Activated naive CD4-positive, alpha-beta T cell treated with anti-CD3 and anti-CD28 coated beads, Interleukin-2, amount 50 U/mL, for 24 hours (primary cell): ENCODE data around the gene DHRSX.
"Not testable (repeated sequence)": the region's sequence is repeated elsewhere in the genome, so short reads cannot be mapped to it uniquely, and the experiment has no call there.

Source experiments
- H3K27ac Mint-ChIP-seq: one replicate; pipeline ENCODE4 v1.8.0; 2021; ENCODE audit warnings: mild to moderate bottlenecking, mixed read lengths
- H3K27me3 Mint-ChIP-seq: one replicate; pipeline ENCODE4 v1.8.0; 2021; ENCODE audit warnings: mixed read lengths
- H3K36me3 Mint-ChIP-seq: one replicate; pipeline ENCODE4 v1.8.0; 2021; ENCODE audit warnings: mixed read lengths
- H3K4me1 Mint-ChIP-seq: one replicate; pipeline ENCODE4 v1.8.0; 2021; ENCODE audit warnings: mixed read lengths
- H3K4me3 Mint-ChIP-seq: one replicate; pipeline ENCODE4 v1.8.0; 2021; ENCODE audit warnings: mild to moderate bottlenecking, mixed read lengths
- H3K9me3 Mint-ChIP-seq: one replicate; pipeline ENCODE4 v1.8.0; 2021; ENCODE audit warnings: mixed read lengths

Gene DHRSX

GRCh38 chrX:2371026-2371711 lies 129.6 kb downstream of the DHRSX start:
- H3K27me3 Mint-ChIP-seq = no peaks in the 10 kb centered on the region
- H3K4me3 Mint-ChIP-seq = no peak overlapping the region
- no peaks in the 10 kb centered on the region for H3K9me3 Mint-ChIP-seq
- H3K4me1 Mint-ChIP-seq = no peaks in the 10 kb centered on the region
- H3K36me3 Mint-ChIP-seq = peaks cover 13% of the 10 kb centered on the region
- H3K27ac Mint-ChIP-seq = no peak overlapping the region

DNA sequence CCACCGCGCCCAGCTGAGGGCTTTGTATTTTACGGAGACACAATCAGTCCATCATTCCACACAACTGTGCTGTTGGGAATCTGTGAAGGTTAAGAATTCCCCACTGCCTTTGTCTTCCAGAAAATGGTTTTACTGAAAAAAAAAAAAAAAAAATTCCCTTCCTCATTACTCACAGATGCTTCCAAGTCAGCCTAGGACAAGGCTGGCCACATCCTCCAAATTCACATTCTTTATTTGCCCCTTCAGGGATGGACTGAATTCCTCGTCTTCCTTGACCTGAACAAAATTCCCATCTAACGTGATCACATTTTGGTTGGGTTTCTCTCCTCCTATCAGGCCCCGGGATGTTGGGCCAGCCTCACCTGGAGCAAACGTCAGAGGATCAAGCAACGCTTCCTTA lies 130.3 kb downstream of the DHRSX start:
- H3K27ac Mint-ChIP-seq = no peak overlapping the region
- no peaks in the 10 kb centered on the region for H3K4me1 Mint-ChIP-seq
- H3K36me3 Mint-ChIP-seq = peaks cover 13% of the 10 kb centered on the region
- no peak overlapping the region for H3K4me3 Mint-ChIP-seq
- H3K9me3 Mint-ChIP-seq = no peaks in the 10 kb centered on the region
- H3K27me3 Mint-ChIP-seq = no peaks in the 10 kb centered on the region

DNA sequence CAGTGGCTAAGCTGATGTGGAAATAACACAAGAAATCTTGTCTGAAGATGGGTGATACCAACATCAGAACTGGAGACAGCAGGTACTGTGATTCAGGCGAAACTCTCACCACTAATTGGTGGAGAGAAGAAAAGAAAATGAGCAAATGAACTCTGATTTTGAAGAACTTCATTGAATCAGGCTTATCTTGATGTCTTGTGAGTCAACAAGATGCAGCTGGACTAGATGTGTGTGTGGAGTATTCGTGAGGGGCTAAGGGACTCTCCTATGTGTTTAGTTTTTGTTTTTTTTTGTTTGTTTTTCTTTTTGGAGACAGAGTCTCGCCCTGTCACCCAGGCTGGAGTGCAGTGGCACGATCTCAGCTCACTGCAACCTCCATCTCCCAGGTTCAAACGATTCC lies 131.6 kb downstream of the DHRSX start:
- peaks cover 19% of the 10 kb centered on the region for H3K36me3 Mint-ChIP-seq

DNA sequence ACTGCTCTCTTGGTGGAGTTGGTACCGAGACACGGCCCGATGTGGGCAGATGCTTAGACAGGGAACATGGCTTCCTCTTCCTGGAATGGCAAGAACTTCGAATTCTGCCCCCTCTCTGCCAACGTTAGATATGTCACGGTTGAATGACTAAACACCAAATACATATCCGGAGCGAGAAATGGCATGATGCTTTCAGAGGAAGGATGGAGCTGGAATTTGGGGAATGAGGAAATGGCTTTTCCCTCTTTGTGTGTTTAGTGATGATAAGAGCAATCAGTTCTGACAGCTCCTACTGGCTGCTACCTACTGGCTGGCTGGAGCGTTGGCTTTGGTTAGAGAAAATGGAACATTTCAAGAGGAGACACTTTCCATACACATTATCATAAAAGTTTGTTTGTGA lies 140.0 kb downstream of the DHRSX start:
- Mint-ChIP-seq H3K9me3 (peaks cover 16% of the 10 kb centered on the region), H3K4me1 (peaks cover 10% of the 10 kb centered on the region), H3K27ac (no peak overlapping the region), H3K4me3 (no peak overlapping the region), H3K27me3 (no peaks in the 10 kb centered on the region), H3K36me3 (peaks cover 37% of the 10 kb centered on the region)

More for the DNA sequence above, 131.6 kb downstream of the DHRSX start:
- H3K9me3 Mint-ChIP-seq = peaks cover 8% of the 10 kb centered on the region
- H3K4me3 Mint-ChIP-seq = no peak overlapping the region
- no peaks in the 10 kb centered on the region for H3K4me1 Mint-ChIP-seq
- H3K27me3 Mint-ChIP-seq = no peaks in the 10 kb centered on the region
- H3K27ac Mint-ChIP-seq = no peak overlapping the region

- peaks cover 11% of the 10 kb centered on the region for H3K9me3 Mint-ChIP-seq
- H3K27ac Mint-ChIP-seq, H3K27me3 Mint-ChIP-seq, H3K4me1 Mint-ChIP-seq, H3K4me3 Mint-ChIP-seq: not testable (repeated sequence)
- H3K36me3 Mint-ChIP-seq = peaks cover 39% of the 10 kb centered on the region
These were observed 141.3 kb downstream of the DHRSX start for GRCh38 chrX:2359522-2359921.

DNA sequence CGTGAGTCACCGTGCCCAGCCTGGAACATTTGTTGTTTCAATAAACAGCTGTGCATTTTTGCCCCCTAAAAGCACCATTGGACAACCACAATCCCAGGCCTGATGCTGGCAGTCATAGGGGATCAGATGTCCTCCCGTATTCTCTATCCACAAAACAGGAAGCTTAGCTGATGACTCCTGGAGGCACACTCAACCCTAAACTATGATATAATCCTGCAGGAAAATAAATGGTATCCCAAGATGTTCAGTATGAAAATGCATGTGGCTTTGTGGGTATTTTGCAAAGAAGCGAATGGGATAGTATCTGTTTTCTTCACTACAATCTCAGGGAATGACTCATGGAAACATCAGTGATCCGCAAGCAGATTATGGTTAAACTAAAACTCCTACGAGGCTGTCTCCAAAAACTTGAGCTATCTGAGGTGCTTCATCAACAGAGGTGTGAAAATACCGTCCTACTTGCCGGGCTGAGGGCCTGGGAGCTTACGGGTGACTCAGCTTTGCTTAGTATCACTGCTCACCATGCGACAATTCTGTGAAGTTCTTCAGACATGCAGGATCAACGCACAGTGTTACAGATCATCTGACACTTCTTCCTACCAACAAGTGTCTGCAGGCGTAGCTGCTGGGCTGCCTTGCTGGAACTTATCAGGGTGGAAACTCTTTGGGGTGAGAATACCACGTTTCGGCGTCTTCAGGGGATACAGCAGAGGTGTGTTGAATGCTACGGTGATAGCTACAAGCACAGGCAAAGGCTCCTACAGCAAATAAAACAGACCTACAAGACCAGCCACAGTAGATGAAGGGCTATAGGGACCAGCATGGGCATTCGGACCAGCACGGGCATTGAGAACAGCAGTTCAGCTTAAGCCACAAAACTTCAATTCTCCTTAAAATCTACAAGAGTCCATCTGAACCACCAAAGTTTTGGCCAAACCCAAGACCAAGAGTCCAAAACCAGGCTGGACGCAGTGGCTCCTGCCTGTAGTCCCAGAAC lies 148.5 kb downstream of the DHRSX start:
- H3K4me1 Mint-ChIP-seq = peaks cover 3% of the 10 kb centered on the region
- H3K36me3 Mint-ChIP-seq = peaks cover 28% of the 10 kb centered on the region
- H3K27me3 Mint-ChIP-seq = no peaks in the 10 kb centered on the region
- no peak overlapping the region for H3K4me3 Mint-ChIP-seq
- no peak overlapping the region for H3K27ac Mint-ChIP-seq
- no peaks in the 10 kb centered on the region for H3K9me3 Mint-ChIP-seq

DNA sequence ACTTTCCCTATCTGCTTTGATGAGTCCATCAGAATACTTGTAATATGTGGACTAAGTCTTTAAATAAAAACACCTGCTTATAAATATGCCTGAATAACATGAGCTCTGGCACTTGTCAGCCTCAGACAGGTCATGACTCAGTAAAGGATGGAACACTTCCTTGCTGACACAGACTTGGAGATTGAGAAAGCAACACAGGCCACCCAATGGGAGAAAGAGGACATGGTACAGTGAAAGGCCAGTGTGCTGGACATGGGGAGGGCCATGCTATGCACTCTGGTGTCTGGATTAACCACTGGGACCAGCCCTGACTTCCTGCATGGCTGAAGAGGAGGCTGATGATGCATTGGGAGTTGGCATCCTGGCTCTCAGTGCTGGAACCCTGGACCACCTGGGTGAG lies 149.5 kb downstream of the DHRSX start:
- peaks cover 31% of the 10 kb centered on the region for H3K36me3 Mint-ChIP-seq
- no peaks in the 10 kb centered on the region for H3K4me1 Mint-ChIP-seq
- no peak overlapping the region for H3K27ac Mint-ChIP-seq

DNA sequence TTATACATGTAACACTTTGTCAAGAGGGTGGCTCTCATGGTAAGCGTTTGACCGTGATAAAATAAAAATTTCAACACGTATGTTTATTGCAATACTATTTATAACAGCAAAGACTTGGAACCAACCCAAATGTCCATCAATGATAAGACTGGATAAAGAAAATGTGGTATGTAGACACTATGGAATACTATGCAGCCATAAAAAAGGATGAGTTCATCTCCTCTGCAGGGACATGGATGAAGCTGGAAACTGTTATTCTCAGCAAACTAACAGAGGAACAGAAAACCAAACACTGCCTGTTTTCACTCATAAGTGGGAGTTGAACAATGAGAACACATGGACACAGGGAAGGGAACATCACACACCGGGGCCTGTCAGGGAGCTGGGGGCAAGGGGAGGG lies 150.1 kb downstream of the DHRSX start:
- not testable (repeated sequence) for H3K4me1 Mint-ChIP-seq, H3K27ac Mint-ChIP-seq, H3K27me3 Mint-ChIP-seq, H3K4me3 Mint-ChIP-seq, H3K9me3 Mint-ChIP-seq
- peaks cover 35% of the 10 kb centered on the region for H3K36me3 Mint-ChIP-seq

More for the DNA sequence above, 149.5 kb downstream of the DHRSX start:
- Mint-ChIP-seq H3K9me3 (no peaks in the 10 kb centered on the region), H3K4me3 (no peak overlapping the region), H3K27me3 (no peaks in the 10 kb centered on the region)

- not testable (repeated sequence) for H3K4me1 Mint-ChIP-seq, H3K4me3 Mint-ChIP-seq, H3K27ac Mint-ChIP-seq, H3K27me3 Mint-ChIP-seq, H3K9me3 Mint-ChIP-seq
- H3K36me3 Mint-ChIP-seq = peaks cover 40% of the 10 kb centered on the region
These were observed 150.7 kb downstream of the DHRSX start for GRCh38 chrX:2350036-2350435.

DNA sequence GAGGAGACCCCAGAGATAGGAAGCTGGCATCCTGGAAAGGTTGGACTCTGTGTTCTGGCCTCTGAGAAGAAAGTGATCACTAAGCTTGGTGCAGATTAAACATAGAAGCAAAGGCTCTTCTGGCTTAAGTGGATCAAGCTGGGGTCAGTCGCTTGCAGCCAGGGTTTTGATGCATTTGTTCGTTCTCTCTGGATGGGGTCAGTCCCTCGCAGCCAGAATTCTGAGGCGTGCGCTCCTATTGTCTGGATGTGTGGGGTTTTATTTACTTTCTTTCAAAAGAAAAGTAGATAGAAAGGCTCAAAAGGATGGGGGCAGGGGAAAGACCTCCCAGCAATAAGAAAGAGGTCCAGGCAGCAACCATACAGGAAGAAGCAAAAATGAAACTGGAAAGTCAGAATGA lies 152.6 kb downstream of the DHRSX start:
- H3K9me3 Mint-ChIP-seq = no peaks in the 10 kb centered on the region
- H3K27ac Mint-ChIP-seq = no peak overlapping the region
- no peaks in the 10 kb centered on the region for H3K27me3 Mint-ChIP-seq

GRCh38 chrX:2346158-2346557 lies 154.6 kb downstream of the DHRSX start:
- H3K27me3 Mint-ChIP-seq = no peaks in the 10 kb centered on the region
- H3K4me3 Mint-ChIP-seq = no peak overlapping the region
- no peaks in the 10 kb centered on the region for H3K9me3 Mint-ChIP-seq
- no peak overlapping the region for H3K27ac Mint-ChIP-seq
- peaks cover 55% of the 10 kb centered on the region for H3K36me3 Mint-ChIP-seq
- no peaks in the 10 kb centered on the region for H3K4me1 Mint-ChIP-seq

More for the DNA sequence above, 152.6 kb downstream of the DHRSX start:
- Mint-ChIP-seq H3K4me1 (no peaks in the 10 kb centered on the region), H3K4me3 (no peak overlapping the region), H3K36me3 (peaks cover 46% of the 10 kb centered on the region)

DNA sequence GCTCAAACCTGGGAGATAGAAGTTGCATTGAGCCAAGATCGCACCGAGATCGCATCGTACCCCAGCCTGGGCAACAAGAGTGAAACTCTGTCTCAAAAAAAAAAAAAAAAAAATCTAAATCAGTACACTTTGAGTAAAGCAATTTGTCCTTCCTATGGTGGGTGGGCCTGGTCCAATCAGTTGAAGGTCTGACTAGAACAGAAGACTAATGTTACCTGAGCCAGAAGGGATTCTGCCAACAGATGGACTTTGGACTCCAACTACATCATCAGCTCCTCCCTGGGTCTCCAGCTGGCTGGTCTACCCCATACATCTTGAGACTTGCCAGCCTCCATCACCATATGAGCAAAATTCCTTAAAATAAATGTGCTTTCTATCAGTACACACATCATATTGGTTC lies 155.2 kb downstream of the DHRSX start:
- Mint-ChIP-seq H3K9me3 (peaks cover 3% of the 10 kb centered on the region), H3K27ac (no peak overlapping the region), H3K36me3 (peaks cover 58% of the 10 kb centered on the region), H3K4me3 (no peak overlapping the region), H3K27me3 (no peaks in the 10 kb centered on the region), H3K4me1 (no peaks in the 10 kb centered on the region)

GRCh38 chrX:2343413-2343812 lies 157.4 kb downstream of the DHRSX start:
- no peak overlapping the region for H3K27ac Mint-ChIP-seq
- no peaks in the 10 kb centered on the region for H3K4me1 Mint-ChIP-seq
- no peaks in the 10 kb centered on the region for H3K27me3 Mint-ChIP-seq

GRCh38 chrX:2342874-2343273 lies 157.9 kb downstream of the DHRSX start:
- no peaks in the 10 kb centered on the region for H3K4me1 Mint-ChIP-seq
- no peak overlapping the region for H3K27ac Mint-ChIP-seq
- peaks cover 11% of the 10 kb centered on the region for H3K9me3 Mint-ChIP-seq
- no peak overlapping the region for H3K4me3 Mint-ChIP-seq
- H3K27me3 Mint-ChIP-seq = no peaks in the 10 kb centered on the region
- H3K36me3 Mint-ChIP-seq = peaks cover 68% of the 10 kb centered on the region

More at GRCh38 chrX:2343413-2343812, 157.4 kb downstream of the DHRSX start:
- H3K36me3 Mint-ChIP-seq = peaks cover 68% of the 10 kb centered on the region
- no peak overlapping the region for H3K4me3 Mint-ChIP-seq
- H3K9me3 Mint-ChIP-seq = peaks cover 11% of the 10 kb centered on the region

- Mint-ChIP-seq H3K4me1 (no peaks in the 10 kb centered on the region), H3K36me3 (peaks cover 72% of the 10 kb centered on the region), H3K27me3 (no peaks in the 10 kb centered on the region), H3K4me3 (no peak overlapping the region), H3K9me3 (peaks cover 11% of the 10 kb centered on the region), H3K27ac (no peak overlapping the region)
These were observed 158.5 kb downstream of the DHRSX start for GRCh38 chrX:2342281-2342688.

- no peak overlapping the region for H3K4me3 Mint-ChIP-seq
- no peaks in the 10 kb centered on the region for H3K27me3 Mint-ChIP-seq
- peaks cover 63% of the 10 kb centered on the region for H3K36me3 Mint-ChIP-seq
- peaks cover 11% of the 10 kb centered on the region for H3K9me3 Mint-ChIP-seq
- no peaks in the 10 kb centered on the region for H3K4me1 Mint-ChIP-seq
- H3K27ac Mint-ChIP-seq = no peak overlapping the region
These were observed 159.8 kb downstream of the DHRSX start for GRCh38 chrX:2340991-2341390.
